GM19328 (cell line): ENCODE results near the gene WDR6.
A peak's percentile ranks its signal among the peaks of the same experiment; 100 is the strongest.

ENCODE experiments used
- ATAC-seq: cut with Tn5 transposase; IDR thresholded peaks from one replicate; pipeline ENCODE4 v1.9.1; 2021; ENCODE audit warnings: mild to moderate bottlenecking, moderate library complexity; ENCODE audit not compliant: unreplicated experiment

Gene WDR6

DNA sequence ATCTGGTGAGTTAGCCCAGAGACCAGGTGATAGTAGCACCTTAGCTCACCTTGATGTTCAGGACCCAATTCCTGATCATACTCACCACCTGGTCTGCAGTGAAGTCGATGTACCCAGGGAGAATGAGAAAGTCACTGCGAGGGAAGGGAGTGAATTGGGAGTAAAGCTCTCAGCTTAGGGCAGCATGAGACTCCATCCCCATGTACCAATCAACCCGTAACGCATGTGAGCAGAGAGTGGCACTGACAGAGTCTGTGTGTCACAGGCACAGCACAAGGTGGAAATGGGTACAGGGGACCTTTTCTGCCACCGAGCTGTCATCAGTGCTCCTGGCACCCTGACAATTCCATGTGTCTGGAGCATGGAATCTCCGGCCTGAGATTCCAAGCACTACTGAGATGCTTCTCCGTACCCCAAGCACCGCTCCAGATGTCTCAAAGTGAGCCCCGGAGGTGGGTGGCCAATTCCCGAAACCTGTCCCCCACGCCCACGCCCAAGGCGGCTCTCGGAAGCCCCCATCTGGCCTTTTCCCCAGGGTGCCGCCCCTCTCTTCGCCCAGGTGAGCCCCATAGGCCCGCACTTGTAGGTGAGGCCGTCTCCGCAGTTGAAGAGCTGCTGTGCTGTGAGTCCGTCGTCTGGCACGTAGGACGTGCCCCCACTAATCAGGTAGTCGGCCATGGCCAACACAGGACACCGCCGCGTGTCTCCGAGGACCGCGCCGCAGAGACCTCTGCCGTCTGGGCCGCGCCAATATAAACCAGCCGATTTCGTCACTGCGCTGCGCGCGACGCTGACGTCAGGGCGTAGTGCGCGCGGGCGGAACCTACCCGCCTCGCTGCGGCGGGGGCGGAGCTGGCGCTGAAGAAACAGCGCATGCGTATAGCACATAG lies 21.7 kb downstream of the WDR6 start, which contains the start of gene IMPDH2:
IMPDH2 (minus strand) TSS at position 726 of the 890 bp plus-strand sequence; CDS start at position 678, 48 bp downstream.
- peak; percentile 93 for ATAC-seq

DNA sequence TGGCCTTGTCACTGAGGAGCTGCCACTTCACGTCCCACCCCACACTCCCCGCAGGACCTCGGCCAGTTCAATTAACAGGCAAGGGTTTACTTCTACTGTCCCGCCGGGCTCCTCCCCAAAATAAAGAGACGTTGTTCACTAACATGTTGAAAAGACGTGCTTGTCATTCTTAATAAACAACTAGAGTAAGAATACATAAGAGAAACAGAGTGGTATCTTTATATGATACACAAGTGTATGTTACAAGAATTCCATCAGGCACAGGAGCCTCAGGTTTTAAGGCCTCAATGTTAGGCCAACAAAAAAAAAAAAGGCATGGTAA lies 22.3 kb downstream of the WDR6 start:
- ATAC-seq: no peak

DNA sequence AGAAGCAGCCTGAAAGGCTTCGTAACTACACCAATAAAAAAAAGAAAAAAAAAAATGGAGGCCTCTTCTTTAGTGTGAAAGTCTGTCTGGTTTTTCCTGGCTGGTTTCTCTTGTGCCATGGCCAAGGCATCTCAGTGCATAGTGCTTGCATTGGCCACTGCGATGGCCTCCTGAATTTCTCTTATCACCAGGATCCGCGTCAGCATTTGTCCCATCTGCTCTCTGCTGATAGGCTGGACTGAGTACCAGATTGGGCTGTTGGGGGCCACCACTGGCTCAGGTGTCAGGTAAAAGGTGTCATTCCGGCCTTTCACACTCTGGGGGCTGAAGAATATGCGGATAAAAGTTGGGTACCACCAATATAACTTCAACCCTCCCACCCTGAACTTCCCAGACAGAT lies 23.1 kb downstream of the WDR6 start:
- ATAC-seq: no peak

GRCh38 chr3:49032646-49033304 lies 25.6 kb downstream of the WDR6 start:
- no peak for ATAC-seq

DNA sequence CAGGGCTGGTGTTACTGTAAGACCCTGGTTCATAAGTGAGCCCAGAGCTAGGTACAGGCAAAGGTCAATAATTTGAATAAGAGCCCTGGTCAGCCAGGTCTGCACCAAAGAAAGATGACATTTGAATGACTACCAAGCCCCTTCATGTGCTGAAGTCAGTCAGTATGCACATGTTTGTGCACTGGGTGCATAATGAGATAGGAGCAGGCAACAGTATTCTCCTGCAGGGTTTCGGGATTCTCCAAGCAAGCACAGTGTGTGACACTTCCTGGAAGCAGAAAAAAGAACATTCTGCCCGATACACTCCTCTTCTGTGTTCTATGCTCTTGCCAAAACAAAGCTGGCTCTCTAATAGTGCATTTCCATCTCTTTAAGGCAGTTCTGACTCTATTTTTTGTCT lies 27.5 kb downstream of the WDR6 start:
- ATAC-seq: no peak

DNA sequence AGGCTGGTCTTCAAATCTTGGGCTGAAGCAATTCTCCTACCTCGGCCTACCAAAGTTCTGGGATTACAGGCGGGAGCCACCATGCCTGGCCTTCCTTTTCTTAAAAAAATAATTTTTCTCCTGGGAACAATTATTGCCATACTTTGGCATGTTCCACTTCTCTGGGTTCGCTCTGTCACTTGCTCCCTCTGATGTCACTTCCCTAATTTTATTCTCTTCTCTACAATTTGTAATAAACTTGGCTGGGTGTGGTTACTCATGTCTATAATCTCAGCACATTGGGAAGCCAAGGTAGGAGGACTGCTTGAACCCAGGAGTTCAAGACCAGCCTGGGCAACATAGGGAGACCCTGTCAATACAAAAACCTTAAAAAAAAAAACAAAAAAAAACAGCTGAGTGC lies 28.1 kb downstream of the WDR6 start:
- no peak for ATAC-seq

GRCh38 chr3:49053543-49053942 lies 46.4 kb downstream of the WDR6 start:
- ATAC-seq: no peak

DNA sequence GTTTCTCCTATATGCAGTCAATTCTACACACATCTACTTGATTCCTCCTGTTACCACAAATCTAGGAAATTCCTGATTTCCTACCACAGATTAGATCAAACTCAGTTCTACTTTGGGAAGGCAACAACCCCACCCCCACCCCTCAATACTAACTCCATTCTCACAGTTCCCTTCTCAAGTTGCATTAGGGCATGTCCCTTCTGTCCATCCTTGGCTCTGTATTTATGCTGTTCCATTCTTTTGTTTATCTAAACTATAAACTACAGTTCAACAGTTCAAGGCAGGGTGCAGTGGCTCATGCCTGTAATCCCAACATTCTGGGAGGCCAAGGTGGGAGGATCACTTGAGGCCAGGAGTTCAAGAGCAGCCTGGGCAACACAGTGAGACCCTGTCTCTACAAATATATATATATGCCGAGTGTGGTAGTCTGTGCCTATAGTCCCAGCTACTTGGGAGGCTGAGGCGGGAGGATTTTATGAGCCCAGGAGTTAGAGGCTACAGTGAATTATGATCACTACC lies 47.2 kb downstream of the WDR6 start:
- no peak for ATAC-seq

DNA sequence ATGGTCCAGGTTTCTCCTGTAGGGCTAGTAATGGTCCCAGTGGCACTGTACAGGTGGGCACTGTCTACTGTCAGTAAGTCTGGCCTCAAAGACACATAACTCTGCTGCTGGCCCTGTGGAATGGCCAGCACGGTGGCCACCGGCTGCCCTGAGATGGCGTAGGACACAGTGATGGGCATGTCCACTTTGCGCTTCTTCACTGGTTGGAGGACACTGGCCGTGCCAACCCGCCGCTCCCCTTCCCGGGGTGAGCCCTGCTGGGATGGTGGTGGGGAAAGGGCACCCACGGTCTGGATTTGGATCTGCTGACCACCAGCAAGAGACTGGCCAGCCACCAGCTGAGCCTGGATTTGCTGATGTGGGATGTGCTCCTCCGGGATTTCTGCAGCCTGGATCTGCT lies 50.1 kb downstream of the WDR6 start:
- ATAC-seq: no peak

DNA sequence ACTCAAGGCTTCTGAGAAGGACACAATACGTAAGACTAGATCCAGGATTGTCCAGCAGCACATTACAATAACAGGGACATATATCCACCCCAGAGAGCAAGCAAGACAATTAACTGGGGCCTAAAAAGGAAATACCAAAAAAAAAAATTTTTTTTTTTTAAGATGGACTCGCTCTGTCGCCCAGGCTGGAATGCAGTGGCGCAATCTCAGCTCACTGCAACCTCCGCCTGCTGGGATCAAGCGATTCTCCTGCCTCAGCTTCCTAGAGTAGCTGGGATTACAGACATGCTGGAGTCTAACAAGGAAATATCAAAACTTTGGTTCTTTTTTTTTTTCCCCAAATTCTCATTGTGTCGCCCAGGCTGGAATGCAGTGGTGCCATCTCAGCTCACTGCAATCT lies 50.8 kb downstream of the WDR6 start:
- ATAC-seq: no peak
